ENCODE data around the gene GDPGP1. TPM values are rescaled to one million over a fixed set of nuclear protein-coding genes. Genes with fewer than 3 reads are reported as not detected.
A peak's percentile ranks its signal among the peaks of the same experiment; 100 is the strongest.

GDPGP1 gene
- total and polyA plus RNA-seq, 2 experiments from 2014 or later, result 1.9 to 9.1 TPM

GRCh38 chr15:90189781-90190467, 44.1 kb upstream of the GDPGP1 start:
- DNase-seq (ENCODE audit: low read depth in 1 of 2, low spot score in 1 of 2), result no peak
- no peak for TF ChIP-seq CTCF (IDR thresholded peaks at IDR 0.05; ENCODE audit: low read depth, low read length)
- H3K4me1 ChIP-seq (ENCODE audit: low read depth), result peaks cover 7% of the 10 kb centered on the region

GRCh38 chr15:90190606-90191343, 43.2 kb upstream of the GDPGP1 start:
- no peak for DNase-seq (ENCODE audit: low read depth in 1 of 2, low spot score in 1 of 2)
- Histone ChIP-seq H3K9me3 (ENCODE audit: low read depth) (no peaks in the 10 kb centered on the region), H3K4me3 (no peak overlapping the region), H3K27me3 (no peaks in the 10 kb centered on the region), H3K36me3 (no peaks in the 10 kb centered on the region), H3K27ac (peak overlapping the region; percentile 2), H3K4me1 (ENCODE audit: low read depth) (peaks cover 7% of the 10 kb centered on the region)
- TF ChIP-seq CTCF (IDR thresholded peaks at IDR 0.05; ENCODE audit: low read depth, low read length), result no peak

More at GRCh38 chr15:90189781-90190467, 44.1 kb upstream of the GDPGP1 start:
- Histone ChIP-seq H3K4me3 (no peak overlapping the region), H3K27me3 (no peaks in the 10 kb centered on the region), H3K9me3 (ENCODE audit: low read depth) (no peaks in the 10 kb centered on the region), H3K36me3 (no peaks in the 10 kb centered on the region), H3K27ac (no peak overlapping the region)

GRCh38 chr15:90191344-90191687, 42.7 kb upstream of the GDPGP1 start:
- Histone ChIP-seq H3K9me3 (ENCODE audit: low read depth) (no peaks in the 10 kb centered on the region), H3K4me1 (ENCODE audit: low read depth) (peaks cover 7% of the 10 kb centered on the region), H3K27me3 (no peaks in the 10 kb centered on the region), H3K4me3 (no peak overlapping the region), H3K27ac (peak overlapping the region; percentile 2), H3K36me3 (no peaks in the 10 kb centered on the region)
- no peak for DNase-seq (ENCODE audit: low read depth in 1 of 2, low spot score in 1 of 2)
- TF ChIP-seq CTCF (IDR thresholded peaks at IDR 0.05; ENCODE audit: low read depth, low read length), result no peak

- peak; percentile 67 to 77 for DNase-seq (ENCODE audit: low read depth in 1 of 2, low spot score in 1 of 2)
- no peaks in the 10 kb centered on the region for H3K27me3 ChIP-seq
- peaks cover 7% of the 10 kb centered on the region for H3K4me1 ChIP-seq (ENCODE audit: low read depth)
- no peaks in the 10 kb centered on the region for H3K9me3 ChIP-seq (ENCODE audit: low read depth)
- no peaks in the 10 kb centered on the region for H3K36me3 ChIP-seq
- TF ChIP-seq CTCF (IDR thresholded peaks at IDR 0.05; ENCODE audit: low read depth, low read length), result no peak
- H3K27ac ChIP-seq, result no peak overlapping the region
- H3K4me3 ChIP-seq, result no peak overlapping the region
These were observed 42.1 kb upstream of the GDPGP1 start for GRCh38 chr15:90191794-90192509.

- no peak for TF ChIP-seq CTCF (IDR thresholded peaks at IDR 0.05; ENCODE audit: low read depth, low read length)
- Histone ChIP-seq H3K27ac (no peak overlapping the region), H3K9me3 (ENCODE audit: low read depth) (no peaks in the 10 kb centered on the region), H3K4me1 (ENCODE audit: low read depth) (peaks cover 7% of the 10 kb centered on the region), H3K4me3 (no peak overlapping the region), H3K36me3 (no peaks in the 10 kb centered on the region), H3K27me3 (no peaks in the 10 kb centered on the region)
- DNase-seq (ENCODE audit: low read depth in 1 of 2, low spot score in 1 of 2), result no peak
These were observed 40.8 kb upstream of the GDPGP1 start for GRCh38 chr15:90192961-90193786.

All from cardiac muscle cell (in vitro differentiated cells and primary cell).